Measurements from ENCODE around the gene CNGA2.

CNGA2 gene

GRCh38 chrX:151752847-151753246 lies 18.3 kb downstream of the CNGA2 start:
- no peak for DNase-seq (ENCODE audit: low read depth, low spot score)

GRCh38 chrX:151753313-151754046 lies 18.9 kb downstream of the CNGA2 start:
- peak; percentile 84 for DNase-seq (ENCODE audit: low read depth, low spot score)

GRCh38 chrX:151754047-151754429 lies 19.5 kb downstream of the CNGA2 start:
- DNase-seq (ENCODE audit: low read depth, low spot score), result peak; percentile 84

- peak; percentile 58 for DNase-seq (ENCODE audit: low read depth, low spot score)
Observed at GRCh38 chrX:151754641-151755215, 20.2 kb downstream of the CNGA2 start.

- no peak for DNase-seq (ENCODE audit: low read depth, low spot score)
Observed at GRCh38 chrX:151759041-151759708, 24.6 kb downstream of the CNGA2 start.

- no peak for DNase-seq (ENCODE audit: low read depth, low spot score)
Observed at GRCh38 chrX:151762802-151763201, 28.3 kb downstream of the CNGA2 start.

- no peak for DNase-seq (ENCODE audit: low read depth, low spot score)
Observed at GRCh38 chrX:151763711-151764110, 29.2 kb downstream of the CNGA2 start.

- no peak for DNase-seq (ENCODE audit: low read depth, low spot score)
Observed at GRCh38 chrX:151765026-151765425, 30.5 kb downstream of the CNGA2 start.

- no peak for DNase-seq (ENCODE audit: low read depth, low spot score)
Observed at GRCh38 chrX:151771726-151772125, 37.2 kb downstream of the CNGA2 start.

GRCh38 chrX:151773434-151773833 lies 38.9 kb downstream of the CNGA2 start:
- DNase-seq (ENCODE audit: low read depth, low spot score), result no peak

GRCh38 chrX:151774421-151774820 lies 39.9 kb downstream of the CNGA2 start:
- no peak for DNase-seq (ENCODE audit: low read depth, low spot score)

GRCh38 chrX:151776181-151776731 lies 41.7 kb downstream of the CNGA2 start:
- no peak for DNase-seq (ENCODE audit: low read depth, low spot score)

GRCh38 chrX:151776936-151777335 lies 42.4 kb downstream of the CNGA2 start:
- no peak for DNase-seq (ENCODE audit: low read depth, low spot score)

GRCh38 chrX:151779258-151779657 lies 44.7 kb downstream of the CNGA2 start:
- no peak for DNase-seq (ENCODE audit: low read depth, low spot score)

GRCh38 chrX:151780621-151781020 lies 46.1 kb downstream of the CNGA2 start:
- peak; percentile 12 for DNase-seq (ENCODE audit: low read depth, low spot score)

GRCh38 chrX:151789179-151789800 lies 54.7 kb downstream of the CNGA2 start:
- DNase-seq (ENCODE audit: low read depth, low spot score), result peak; percentile 92

- DNase-seq (ENCODE audit: low read depth, low spot score), result peak; percentile 60
Observed at GRCh38 chrX:151790481-151791160, 56.1 kb downstream of the CNGA2 start.

- no peak for DNase-seq (ENCODE audit: low read depth, low spot score)
Observed at GRCh38 chrX:151791961-151792360, 57.4 kb downstream of the CNGA2 start.

- DNase-seq (ENCODE audit: low read depth, low spot score), result no peak
Observed at GRCh38 chrX:151792505-151792904, 58.0 kb downstream of the CNGA2 start.

- peak; percentile 37 for DNase-seq (ENCODE audit: low read depth, low spot score)
Observed at GRCh38 chrX:151793886-151794285, 59.3 kb downstream of the CNGA2 start.

Measured in astrocyte of the hippocampus (primary cell).